ENCODE results near the gene SAYSD1.

Gene SAYSD1

DNA sequence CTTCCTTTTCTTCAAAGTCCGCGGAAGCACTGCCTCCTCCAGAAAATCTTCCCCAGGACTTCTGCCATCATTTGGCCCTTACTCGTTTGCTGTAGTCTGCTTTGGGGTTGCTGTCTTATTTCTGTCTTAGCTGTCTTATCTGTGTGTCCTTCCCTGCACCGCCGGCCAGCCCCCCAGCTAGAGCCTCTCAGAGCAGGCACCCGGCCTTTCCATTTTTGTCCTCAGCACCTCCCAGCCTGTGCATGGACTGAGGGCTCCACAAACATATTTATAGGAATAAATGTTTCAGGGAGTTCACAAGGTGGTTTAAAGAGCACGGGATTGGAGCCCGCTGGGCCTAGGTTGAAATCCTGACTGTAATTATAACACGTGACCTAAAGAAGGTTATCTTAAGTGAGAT, 58.3 kb downstream of the SAYSD1 start:
- Histone ChIP-seq H3K4me3 (ENCODE audit: low read depth, low read length) (no peak overlapping the region), H3K27me3 (ENCODE audit: insufficient read depth, low read length) (no peaks in the 10 kb centered on the region), H2AFZ (ENCODE audit: insufficient read depth, low read length, poor library complexity) (no peak overlapping the region), H4K8ac (ENCODE audit: low read depth, low read length) (no peak overlapping the region), H3K79me2 (ENCODE audit: control insufficient read depth, insufficient read depth, low read length, poor library complexity) (no peaks in the 10 kb centered on the region), H3K27ac (ENCODE audit: low read depth, low read length) (no peak overlapping the region), H2BK5ac (ENCODE audit: low read depth, low read length, poor library complexity) (no peak overlapping the region), H3K4ac (ENCODE audit: low read depth, low read length) (no peak overlapping the region), H2BK12ac (ENCODE audit: low read length) (no peak overlapping the region), H3K23ac (ENCODE audit: low read length) (no peak overlapping the region), H3K36me3 (ENCODE audit: control insufficient read depth in 1 of 2, insufficient read depth in 2 of 2, low read length in 2 of 2) (no peaks in the 10 kb centered on the region), H3K9ac (ENCODE audit: low read length) (no peak overlapping the region), H3K9me3 (ENCODE audit: insufficient read depth, low read depth, low read length) (no peaks in the 10 kb centered on the region), H3K4me2 (ENCODE audit: low read length) (no peak overlapping the region), H3K79me1 (ENCODE audit: low read length) (no peaks in the 10 kb centered on the region), H2BK120ac (ENCODE audit: insufficient read depth, low read length, poor library complexity) (no peak overlapping the region), H2AK5ac (ENCODE audit: low read length) (no peak overlapping the region), H4K91ac (ENCODE audit: low read depth, low read length) (no peak overlapping the region), H4K12ac (ENCODE audit: low read depth, low read length) (no peak overlapping the region), H3K18ac (ENCODE audit: low read length) (no peak overlapping the region), H3K14ac (ENCODE audit: low read length) (no peak overlapping the region), H3K4me1 (ENCODE audit: control insufficient read depth in 1 of 2, insufficient read depth in 2 of 2, low read length in 2 of 2) (peaks cover 2 to 9% of the 10 kb centered on the region in 2 experiments)
- peak in 1 of 2 donors; percentile 1 for DNase-seq
- no CpG with 5 or more reads among the region's 9 CpGs for WGBS (ENCODE audit: extremely low coverage, insufficient coverage, insufficient read length)

DNA sequence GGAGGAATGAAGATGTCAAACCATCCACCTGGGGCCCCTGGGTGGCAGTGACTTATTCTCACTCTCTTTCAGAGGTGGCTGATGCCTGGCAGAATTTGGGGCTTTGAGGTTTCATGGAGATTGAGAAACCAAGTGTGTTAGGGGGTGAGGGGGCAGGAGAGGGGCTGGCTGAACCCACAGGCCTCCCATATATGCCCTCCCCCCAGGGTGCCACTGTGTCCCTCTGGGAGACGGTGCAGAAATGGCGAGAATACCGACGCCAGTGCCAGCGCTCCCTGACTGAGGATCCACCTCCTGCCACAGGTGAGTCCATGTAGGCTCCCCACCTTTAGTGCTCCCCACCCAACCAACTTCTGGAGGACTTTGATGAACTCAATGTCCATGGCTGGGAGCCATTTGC, 58.8 kb downstream of the SAYSD1 start:
- no peak overlapping the region for H3K27ac ChIP-seq (ENCODE audit: low read depth, low read length)
- DNase-seq, result no peak
- H2BK12ac ChIP-seq (ENCODE audit: low read length), result no peak overlapping the region
- H3K27me3 ChIP-seq (ENCODE audit: insufficient read depth, low read length), result no peaks in the 10 kb centered on the region
- no peak overlapping the region for H4K8ac ChIP-seq (ENCODE audit: low read depth, low read length)
- no peak overlapping the region for H3K23ac ChIP-seq (ENCODE audit: low read length)
- no peak overlapping the region for H3K18ac ChIP-seq (ENCODE audit: low read length)
- no peak overlapping the region for H3K4ac ChIP-seq (ENCODE audit: low read depth, low read length)
- H2BK5ac ChIP-seq (ENCODE audit: low read depth, low read length, poor library complexity), result no peak overlapping the region
- H4K12ac ChIP-seq (ENCODE audit: low read depth, low read length), result no peak overlapping the region
- peaks cover 5 to 14% of the 10 kb centered on the region in 2 experiments for H3K4me1 ChIP-seq (ENCODE audit: control insufficient read depth in 1 of 2, insufficient read depth in 2 of 2, low read length in 2 of 2)
- no peak overlapping the region for H2AFZ ChIP-seq (ENCODE audit: insufficient read depth, low read length, poor library complexity)
- no peak overlapping the region for H2AK5ac ChIP-seq (ENCODE audit: low read length)
- no peaks in the 10 kb centered on the region for H3K79me2 ChIP-seq (ENCODE audit: control insufficient read depth, insufficient read depth, low read length, poor library complexity)
- H3K14ac ChIP-seq (ENCODE audit: low read length), result no peak overlapping the region
- H4K91ac ChIP-seq (ENCODE audit: low read depth, low read length), result no peak overlapping the region
- no peaks in the 10 kb centered on the region for H3K36me3 ChIP-seq (ENCODE audit: control insufficient read depth in 1 of 2, insufficient read depth in 2 of 2, low read length in 2 of 2)
- no peak overlapping the region for H3K9ac ChIP-seq (ENCODE audit: low read length)
- no peak overlapping the region for H3K4me2 ChIP-seq (ENCODE audit: low read length)
- WGBS (ENCODE audit: extremely low coverage, insufficient coverage, insufficient read length), result no CpG with 5 or more reads among the region's 5 CpGs
- no peak overlapping the region for H3K4me3 ChIP-seq (ENCODE audit: low read depth, low read length)
- H2BK120ac ChIP-seq (ENCODE audit: insufficient read depth, low read length, poor library complexity), result no peak overlapping the region
- no peaks in the 10 kb centered on the region for H3K9me3 ChIP-seq (ENCODE audit: insufficient read depth, low read depth, low read length)
- H3K79me1 ChIP-seq (ENCODE audit: low read length), result no peaks in the 10 kb centered on the region

DNA sequence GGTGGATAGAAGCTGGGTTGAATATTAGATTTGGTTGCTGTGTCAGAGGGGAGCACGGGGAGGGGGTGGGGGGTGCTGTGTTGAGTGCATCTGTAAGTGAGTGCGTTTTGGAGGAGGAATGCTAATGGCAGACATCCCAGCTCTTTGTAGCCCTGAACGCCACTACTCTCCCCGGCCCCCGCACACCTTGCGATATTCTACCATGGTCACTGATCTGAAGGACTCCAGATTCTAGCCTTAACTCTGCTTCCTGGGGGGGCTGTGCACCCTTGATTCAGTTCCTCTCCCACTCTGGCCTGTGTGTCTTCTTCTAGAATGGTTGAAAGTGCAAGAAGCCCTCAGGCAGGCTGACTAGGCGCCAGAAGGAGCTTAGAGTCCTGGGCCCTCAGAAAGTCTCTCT, 59.3 kb downstream of the SAYSD1 start:
- Histone ChIP-seq H3K23ac (ENCODE audit: low read length) (no peak overlapping the region), H3K4me2 (ENCODE audit: low read length) (no peak overlapping the region), H4K8ac (ENCODE audit: low read depth, low read length) (no peak overlapping the region), H2BK120ac (ENCODE audit: insufficient read depth, low read length, poor library complexity) (no peak overlapping the region), H3K14ac (ENCODE audit: low read length) (no peak overlapping the region), H3K27ac (ENCODE audit: low read depth, low read length) (no peak overlapping the region), H3K36me3 (ENCODE audit: control insufficient read depth in 1 of 2, insufficient read depth in 2 of 2, low read length in 2 of 2) (no peaks in the 10 kb centered on the region), H3K9ac (ENCODE audit: low read length) (no peak overlapping the region), H3K27me3 (ENCODE audit: insufficient read depth, low read length) (no peaks in the 10 kb centered on the region), H3K79me1 (ENCODE audit: low read length) (no peaks in the 10 kb centered on the region), H2BK12ac (ENCODE audit: low read length) (no peak overlapping the region), H4K12ac (ENCODE audit: low read depth, low read length) (no peak overlapping the region), H4K91ac (ENCODE audit: low read depth, low read length) (no peak overlapping the region), H2AFZ (ENCODE audit: insufficient read depth, low read length, poor library complexity) (no peak overlapping the region), H3K79me2 (ENCODE audit: control insufficient read depth, insufficient read depth, low read length, poor library complexity) (no peaks in the 10 kb centered on the region), H3K18ac (ENCODE audit: low read length) (no peak overlapping the region), H3K4me1 (ENCODE audit: control insufficient read depth in 1 of 2, insufficient read depth in 2 of 2, low read length in 2 of 2) (peaks cover 5 to 15% of the 10 kb centered on the region in 2 experiments), H3K4me3 (ENCODE audit: low read depth, low read length) (no peak overlapping the region), H3K9me3 (ENCODE audit: insufficient read depth, low read depth, low read length) (no peaks in the 10 kb centered on the region), H2AK5ac (ENCODE audit: low read length) (no peak overlapping the region), H3K4ac (ENCODE audit: low read depth, low read length) (no peak overlapping the region), H2BK5ac (ENCODE audit: low read depth, low read length, poor library complexity) (no peak overlapping the region)
- no peak for DNase-seq
- WGBS (ENCODE audit: extremely low coverage, insufficient coverage, insufficient read length), result no CpG with 5 or more reads among the region's 7 CpGs

DNA sequence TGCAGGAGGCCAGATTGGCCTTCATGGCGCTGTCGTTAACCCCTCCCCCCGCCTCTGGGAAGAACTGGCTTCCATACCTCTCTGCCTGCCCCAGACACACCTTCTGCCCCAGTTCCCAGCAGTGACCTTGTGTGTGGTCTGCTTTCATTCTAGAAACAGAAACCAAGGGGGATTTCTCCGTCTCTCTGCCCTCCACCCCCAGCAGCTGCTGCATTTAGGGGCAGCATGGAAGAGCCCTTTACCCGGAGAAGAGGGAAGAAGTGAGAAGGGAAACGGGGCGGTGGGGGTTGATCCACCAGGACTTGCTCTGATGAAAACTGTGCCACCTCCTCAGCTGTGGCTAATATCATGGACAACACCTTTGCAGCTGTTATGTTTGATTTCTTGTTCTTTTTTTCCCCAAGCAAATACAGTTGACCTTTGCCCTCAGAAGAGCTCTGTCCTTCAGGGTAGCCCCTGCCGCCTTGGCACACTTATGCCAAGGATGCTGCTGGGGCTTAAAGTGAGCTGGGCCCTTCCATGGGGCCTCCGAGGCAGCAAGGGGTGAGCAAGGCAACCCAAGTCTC, 60.3 kb downstream of the SAYSD1 start:
- Histone ChIP-seq H3K14ac (ENCODE audit: low read length) (no peak overlapping the region), H3K18ac (ENCODE audit: low read length) (no peak overlapping the region), H2BK5ac (ENCODE audit: low read depth, low read length, poor library complexity) (no peak overlapping the region), H3K9me3 (ENCODE audit: insufficient read depth, low read depth, low read length) (no peaks in the 10 kb centered on the region), H3K27me3 (ENCODE audit: insufficient read depth, low read length) (peaks cover 5% of the 10 kb centered on the region), H3K9ac (ENCODE audit: low read length) (no peak overlapping the region), H2BK12ac (ENCODE audit: low read length) (no peak overlapping the region), H4K91ac (ENCODE audit: low read depth, low read length) (no peak overlapping the region), H3K36me3 (ENCODE audit: control insufficient read depth in 1 of 2, insufficient read depth in 2 of 2, low read length in 2 of 2) (no peaks in the 10 kb centered on the region), H2AFZ (ENCODE audit: insufficient read depth, low read length, poor library complexity) (no peak overlapping the region), H3K4me3 (ENCODE audit: low read depth, low read length) (no peak overlapping the region), H3K4me2 (ENCODE audit: low read length) (no peak overlapping the region), H2BK120ac (ENCODE audit: insufficient read depth, low read length, poor library complexity) (no peak overlapping the region), H3K79me1 (ENCODE audit: low read length) (no peaks in the 10 kb centered on the region), H4K12ac (ENCODE audit: low read depth, low read length) (no peak overlapping the region), H3K4ac (ENCODE audit: low read depth, low read length) (no peak overlapping the region), H3K23ac (ENCODE audit: low read length) (no peak overlapping the region), H3K4me1 (ENCODE audit: control insufficient read depth in 1 of 2, insufficient read depth in 2 of 2, low read length in 2 of 2) (peaks cover 5 to 15% of the 10 kb centered on the region in 2 experiments), H3K27ac (ENCODE audit: low read depth, low read length) (no peak overlapping the region), H4K8ac (ENCODE audit: low read depth, low read length) (no peak overlapping the region), H2AK5ac (ENCODE audit: low read length) (no peak overlapping the region), H3K79me2 (ENCODE audit: control insufficient read depth, insufficient read depth, low read length, poor library complexity) (no peaks in the 10 kb centered on the region)
- DNase-seq, result no peak
- WGBS (ENCODE audit: extremely low coverage, insufficient coverage, insufficient read length), result no CpG with 5 or more reads among the region's 9 CpGs

Data from trophoblast cell (in vitro differentiated cells and primary cell).